ENCODE results near the gene LCTL.

The LCTL gene, protein sequence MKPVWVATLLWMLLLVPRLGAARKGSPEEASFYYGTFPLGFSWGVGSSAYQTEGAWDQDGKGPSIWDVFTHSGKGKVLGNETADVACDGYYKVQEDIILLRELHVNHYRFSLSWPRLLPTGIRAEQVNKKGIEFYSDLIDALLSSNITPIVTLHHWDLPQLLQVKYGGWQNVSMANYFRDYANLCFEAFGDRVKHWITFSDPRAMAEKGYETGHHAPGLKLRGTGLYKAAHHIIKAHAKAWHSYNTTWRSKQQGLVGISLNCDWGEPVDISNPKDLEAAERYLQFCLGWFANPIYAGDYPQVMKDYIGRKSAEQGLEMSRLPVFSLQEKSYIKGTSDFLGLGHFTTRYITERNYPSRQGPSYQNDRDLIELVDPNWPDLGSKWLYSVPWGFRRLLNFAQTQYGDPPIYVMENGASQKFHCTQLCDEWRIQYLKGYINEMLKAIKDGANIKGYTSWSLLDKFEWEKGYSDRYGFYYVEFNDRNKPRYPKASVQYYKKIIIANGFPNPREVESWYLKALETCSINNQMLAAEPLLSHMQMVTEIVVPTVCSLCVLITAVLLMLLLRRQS

DNA sequence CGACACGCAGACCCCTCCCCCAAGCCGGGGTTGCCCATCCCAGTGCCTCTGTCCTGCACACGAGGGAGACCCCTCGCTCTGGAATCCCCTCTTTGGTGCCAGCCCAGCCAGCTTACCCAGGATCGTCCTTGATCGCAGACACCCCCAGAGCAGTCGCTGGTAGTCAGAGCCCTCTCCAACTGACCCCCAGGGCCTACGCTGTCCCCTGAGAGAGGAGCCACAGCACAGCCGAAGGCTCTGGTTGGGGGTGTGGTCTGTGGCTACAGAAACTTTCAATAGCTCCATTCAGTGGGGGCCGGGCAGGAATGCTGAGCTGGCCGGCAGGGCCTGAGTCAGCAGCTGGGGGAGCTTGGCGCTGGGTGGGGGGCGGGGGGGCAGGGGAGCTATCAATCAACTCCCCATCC lies at the start of gene LCTL:
Gene LCTL (minus strand): TSS at position 258 of the 404 bp plus-strand sequence. CDS start 633 bp downstream, outside the sequence.
- DNase-seq (ENCODE audit: low spot score): peak; percentile 49

DNA sequence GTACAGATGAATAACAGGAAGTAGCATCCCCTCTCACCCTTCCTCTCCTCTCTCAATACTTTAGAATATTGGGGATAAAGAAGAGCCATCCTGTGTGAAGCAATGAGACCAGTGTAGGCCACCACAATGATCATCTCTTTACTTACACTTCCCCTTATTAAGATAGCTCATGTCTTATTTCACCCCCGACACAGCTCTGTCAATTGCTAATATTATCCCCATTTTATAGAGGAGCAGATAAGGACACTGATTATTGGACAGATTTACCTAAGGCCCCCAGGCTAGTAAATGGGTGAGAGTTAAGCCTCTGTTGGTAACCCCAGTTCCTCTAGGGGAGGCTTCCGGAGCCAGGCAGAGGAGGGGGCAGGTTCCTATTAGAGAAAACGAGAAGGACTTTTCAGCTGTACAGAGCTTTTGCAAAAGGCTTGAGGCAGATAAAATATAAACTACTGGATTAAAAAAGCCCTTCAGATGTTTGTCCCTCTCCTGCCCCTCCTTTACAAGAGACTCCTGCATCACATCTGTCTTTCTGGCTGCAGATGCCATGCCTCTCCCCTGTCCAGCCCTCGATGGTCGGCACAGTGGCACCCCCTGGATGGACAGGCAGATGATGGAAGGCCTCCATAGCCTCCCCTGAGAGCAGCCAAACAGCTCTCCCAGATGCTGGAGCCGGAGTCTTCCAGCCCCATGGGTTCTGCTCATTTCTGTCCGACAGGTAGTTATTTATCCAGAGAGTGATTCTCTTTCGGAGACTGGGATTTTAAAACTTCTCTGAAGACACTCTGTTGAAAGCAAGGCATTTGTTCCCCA lies 49.4 kb upstream of the LCTL start:
- no peak for DNase-seq (ENCODE audit: low spot score)

DNA sequence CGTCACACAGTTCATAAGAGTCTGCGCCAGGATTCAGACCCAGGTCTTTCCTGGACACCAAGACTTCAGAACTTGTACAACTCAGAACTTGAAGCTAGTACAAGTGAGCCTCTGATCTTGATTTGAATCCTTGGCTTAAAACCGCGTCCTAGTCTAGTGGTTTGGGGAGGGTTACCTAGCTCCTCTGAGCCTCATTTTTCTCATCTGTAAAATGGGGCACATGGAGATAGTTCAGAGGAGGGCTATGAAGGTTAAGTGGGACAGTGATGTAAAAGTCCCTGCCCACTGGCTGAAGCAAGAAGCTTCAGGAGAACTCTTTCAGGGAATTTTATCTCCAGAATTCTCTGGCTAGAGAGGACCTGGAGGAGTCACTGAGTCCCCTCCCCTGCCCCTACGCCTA lies 48.7 kb upstream of the LCTL start:
- no peak for DNase-seq (ENCODE audit: low spot score)

DNA sequence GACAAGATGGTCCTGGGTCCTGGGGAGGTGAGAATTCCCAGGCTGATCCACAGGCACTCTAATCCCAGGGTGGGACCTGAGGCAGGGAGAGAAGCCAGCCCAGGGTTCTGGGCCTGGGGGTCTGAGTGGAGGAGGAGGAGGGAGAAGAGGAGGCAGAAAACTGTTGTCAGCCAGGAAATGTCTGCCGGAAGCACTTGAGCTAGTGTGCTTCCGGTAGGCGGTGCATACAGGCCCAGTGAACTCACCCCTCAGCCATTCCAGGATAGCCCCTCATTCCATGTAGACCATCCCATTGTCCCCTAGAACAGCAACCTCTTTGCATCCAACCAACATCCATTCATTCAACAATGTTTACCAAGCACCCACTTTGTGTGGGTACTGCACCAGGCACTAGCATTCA lies 47.9 kb upstream of the LCTL start:
- DNase-seq (ENCODE audit: low spot score): no peak

DNA sequence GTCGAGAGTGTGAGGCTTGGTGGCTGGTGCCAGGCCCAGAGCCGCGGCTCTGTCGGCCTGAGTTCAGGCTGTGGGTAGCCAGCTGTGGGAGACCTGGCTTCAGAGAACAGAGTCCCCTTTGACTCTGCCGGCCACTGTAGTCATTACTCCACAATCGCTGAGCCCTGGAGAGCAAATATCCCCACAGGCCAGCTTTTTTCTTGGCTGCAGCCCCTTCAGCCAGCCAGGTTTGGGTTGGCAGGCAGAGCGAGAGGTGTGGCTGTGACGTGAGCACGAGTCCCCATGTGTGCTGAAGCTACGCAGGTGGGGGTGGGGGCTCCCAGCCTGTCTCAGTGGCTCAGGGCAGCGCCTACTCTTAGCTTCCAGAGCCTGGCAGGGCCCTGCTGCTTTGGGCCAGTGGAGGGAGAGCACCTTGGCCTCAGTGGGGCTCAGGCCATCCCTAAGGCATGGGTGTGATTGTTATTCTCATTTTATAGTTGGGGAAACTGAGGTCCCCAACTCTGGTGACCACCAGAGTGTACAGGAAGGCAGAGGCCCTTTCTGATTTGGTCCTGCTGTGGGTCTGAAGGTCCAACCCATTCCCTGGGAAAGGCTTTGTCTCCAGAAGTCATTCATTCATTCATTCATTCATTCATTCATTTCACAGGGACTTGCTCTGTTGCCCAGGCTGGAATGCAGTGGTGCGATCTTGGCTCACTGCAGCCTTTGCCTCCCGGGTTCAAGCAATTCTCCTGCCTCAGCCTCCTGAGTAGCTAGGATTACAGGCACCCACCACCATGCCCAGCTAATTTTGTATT lies 45.7 kb upstream of the LCTL start:
- no peak for DNase-seq (ENCODE audit: low spot score)

DNA sequence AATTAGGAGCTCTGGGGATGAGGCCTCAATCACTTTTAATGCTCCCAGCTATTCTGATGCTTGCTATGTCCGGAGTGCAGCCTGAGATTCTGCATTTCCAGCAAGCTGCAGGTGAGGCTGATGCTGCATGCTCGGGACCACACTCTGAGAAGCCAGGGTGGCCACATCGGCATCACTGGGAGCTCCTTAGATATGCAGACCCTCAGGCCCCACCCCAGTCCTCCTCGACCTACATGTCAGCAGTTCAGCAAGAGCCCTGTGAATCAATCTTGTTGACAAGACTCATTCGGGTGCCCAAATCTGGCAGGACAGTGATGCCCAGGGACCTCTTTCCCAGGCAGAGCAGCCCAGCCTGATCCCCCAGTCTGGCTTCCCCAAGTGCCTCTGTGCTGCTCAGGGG lies 44.1 kb upstream of the LCTL start:
- DNase-seq (ENCODE audit: low spot score): no peak

DNA sequence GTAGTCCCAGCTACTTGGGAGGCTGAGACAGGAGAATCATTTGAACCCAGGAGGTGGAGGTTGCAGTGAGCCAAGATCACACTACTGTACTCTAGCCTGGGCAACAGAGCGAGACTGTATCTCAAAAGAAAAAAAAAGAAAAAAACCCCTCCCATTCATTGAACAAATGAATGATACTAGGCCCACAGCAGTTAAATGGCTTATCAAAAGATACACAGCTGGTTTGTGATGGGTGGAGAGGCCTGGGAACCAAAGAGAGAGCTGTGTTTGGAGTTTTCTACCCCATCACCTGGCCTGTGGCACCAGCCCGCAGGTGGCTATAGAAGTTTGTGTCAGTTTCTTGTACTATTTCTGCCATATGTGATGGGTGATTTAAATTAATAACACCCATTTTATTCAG lies 43.1 kb upstream of the LCTL start:
- DNase-seq (ENCODE audit: low spot score): no peak

DNA sequence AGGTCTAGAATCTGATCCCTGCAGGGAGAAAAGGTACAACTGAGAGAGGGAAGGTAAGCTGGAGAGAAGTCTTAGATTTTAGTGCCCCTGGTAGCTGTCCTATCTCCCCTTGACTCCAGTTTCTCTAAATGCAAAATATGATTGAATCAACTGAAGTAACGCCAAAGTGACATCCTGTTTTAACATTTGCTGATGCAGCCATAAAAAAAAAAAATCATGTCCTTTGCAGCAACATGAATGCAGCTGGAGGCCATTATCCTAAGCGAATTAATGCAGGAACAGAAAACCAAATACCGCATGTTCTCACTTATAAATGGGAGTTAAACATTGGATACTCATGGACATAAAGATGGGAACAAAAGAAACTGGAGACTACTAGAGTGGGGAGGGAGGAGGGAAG lies 42.4 kb upstream of the LCTL start:
- no peak for DNase-seq (ENCODE audit: low spot score)

DNA sequence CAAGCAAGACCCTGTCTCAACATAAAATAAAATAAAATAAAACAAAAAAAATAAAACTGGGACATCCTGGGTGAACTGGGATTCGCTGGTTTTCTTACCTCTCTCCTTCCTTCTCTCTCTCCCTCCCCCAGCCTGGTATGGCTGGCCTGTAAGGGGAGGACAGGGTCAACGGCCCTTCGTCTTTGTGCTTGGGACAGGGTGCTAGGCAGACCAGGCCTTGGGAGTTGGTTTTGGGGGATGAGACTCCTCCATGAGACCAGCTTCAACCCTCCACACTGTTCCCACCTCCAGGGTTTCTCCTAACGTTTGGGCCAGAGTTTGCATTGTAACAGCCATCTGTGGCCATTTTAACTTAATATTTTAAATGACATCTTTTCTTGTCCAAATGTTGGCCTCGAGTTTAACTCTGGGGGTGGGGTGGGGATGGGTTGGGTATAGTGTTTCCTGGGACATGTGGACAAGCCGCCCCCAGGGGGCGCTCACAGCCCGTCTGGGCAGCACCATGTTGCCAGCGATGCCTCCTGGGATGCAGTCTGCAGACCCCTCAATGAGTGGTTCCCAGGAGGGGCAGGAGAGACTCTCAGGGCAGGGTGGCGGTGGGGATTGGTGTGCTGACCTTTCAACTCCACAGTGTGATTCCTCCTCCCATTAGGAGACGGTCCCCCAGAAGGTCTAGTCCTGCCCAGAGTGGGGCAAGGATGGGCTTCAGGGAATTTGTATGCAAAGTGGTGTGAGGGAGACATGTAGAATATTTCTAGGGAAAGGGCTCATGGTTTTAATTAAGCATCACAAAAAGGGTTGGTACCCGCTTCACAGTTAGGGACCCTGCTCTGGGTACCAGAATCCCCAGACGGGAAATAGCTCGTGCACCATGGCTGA lies 37.7 kb upstream of the LCTL start:
- peak; percentile 82 for DNase-seq (ENCODE audit: low spot score)

DNA sequence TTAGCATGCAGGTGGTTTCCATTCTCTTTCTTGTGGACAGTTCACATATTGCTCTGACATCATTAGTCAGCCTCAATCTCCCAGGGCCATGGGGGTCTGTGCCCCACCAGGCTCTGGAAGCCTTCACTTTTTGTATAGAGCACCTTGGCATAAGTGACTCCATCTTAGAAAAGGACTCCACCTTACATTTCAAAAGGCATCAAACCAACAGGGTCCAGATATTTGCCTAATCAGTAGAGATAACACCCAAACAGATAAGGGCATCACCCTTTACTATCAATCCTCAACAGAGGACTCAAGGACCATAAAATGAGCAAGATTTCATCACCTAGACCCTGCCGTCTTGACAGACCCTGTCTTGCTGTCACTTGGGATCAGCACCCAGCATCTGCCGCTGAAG lies 35.7 kb upstream of the LCTL start:
- no peak for DNase-seq (ENCODE audit: low spot score)

DNA sequence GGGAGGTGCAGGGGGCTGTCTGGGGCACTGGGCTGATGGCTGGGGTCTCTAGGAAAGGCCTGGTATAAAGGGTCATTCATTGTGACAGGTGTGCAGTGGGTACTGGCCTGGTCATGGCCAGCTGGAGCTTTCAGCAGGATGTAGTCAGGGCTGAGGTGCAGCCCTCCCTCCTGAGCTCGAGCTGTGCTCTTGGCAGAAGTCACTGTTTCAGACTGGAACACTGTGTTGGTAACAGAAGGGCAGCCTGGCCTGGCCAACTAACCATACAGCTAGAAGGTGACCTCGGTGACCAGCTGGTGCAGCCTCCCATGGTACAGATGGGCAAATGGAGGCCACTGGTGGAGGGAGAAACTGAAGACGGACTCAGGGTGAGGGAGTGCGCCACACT lies 34.4 kb upstream of the LCTL start:
- no peak for DNase-seq (ENCODE audit: low spot score)

DNA sequence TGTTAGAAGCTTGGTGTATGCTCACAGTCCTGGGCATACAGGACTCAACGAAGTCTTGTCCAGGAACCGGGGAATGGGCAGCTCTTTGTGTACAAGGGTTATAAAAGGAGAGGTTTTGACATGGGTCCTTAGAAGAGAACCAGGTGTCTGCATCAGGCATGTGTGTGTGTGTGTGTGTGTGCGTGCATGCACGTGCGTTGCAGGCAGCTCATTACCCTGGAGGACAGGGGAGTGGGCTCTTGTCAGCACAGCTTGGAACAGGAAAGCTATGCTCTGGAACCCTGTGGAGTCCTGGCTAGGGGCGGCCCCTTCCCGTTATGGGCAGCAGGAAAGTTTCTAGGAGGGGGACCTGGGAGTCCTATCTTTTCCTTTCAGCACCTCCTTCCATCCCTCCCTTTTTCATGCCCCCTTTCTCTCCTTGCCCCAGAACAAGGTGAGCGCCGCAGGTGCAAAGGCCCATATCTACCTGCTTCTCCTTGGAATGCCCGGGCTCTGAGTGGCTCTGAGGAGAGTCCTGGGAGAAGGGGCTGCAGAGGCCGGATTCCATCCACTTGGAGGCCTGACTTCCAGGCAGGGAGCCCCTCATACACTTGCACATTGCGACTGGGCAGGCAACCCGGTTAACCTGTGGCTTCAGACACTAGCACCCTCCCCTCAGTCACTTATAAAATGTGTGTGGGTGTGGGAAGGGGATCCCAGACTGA lies 33.9 kb upstream of the LCTL start:
- DNase-seq (ENCODE audit: low spot score): no peak

DNA sequence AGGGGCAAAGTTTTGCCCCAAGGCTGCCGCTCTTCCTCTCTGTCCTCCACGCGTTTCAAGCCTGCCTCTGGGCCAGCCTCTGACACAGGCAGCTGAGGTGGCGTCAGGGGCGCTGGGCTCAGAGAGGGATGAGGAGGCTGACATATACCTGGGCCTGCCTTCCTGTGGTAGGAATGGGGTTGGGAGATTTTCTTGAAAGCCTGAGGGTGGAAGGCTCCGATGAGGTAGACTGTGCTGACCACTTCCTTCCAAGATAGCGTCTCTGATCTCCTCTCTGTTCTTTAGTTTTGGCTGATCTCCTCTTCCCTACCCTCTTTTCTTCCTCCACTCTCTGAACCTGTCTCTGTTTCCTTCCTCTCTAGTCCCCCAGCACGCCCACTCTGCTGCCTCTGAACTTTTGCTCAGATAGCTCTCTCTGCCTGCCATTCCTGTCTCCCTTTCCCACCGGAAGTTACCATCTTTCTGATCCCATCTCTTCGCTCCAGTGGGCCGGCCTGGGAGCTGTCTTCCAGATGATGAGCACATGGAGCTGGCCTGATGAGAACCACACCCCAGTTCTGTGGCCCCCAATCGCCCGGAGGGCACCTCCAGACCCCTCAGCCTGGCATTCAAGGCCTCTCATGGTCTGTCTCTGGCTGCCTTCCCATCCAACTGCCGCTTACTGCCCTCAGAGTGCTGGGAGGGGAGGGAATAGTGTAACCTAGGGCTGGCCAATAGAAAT lies 32.5 kb upstream of the LCTL start:
- DNase-seq (ENCODE audit: low spot score): no peak

DNA sequence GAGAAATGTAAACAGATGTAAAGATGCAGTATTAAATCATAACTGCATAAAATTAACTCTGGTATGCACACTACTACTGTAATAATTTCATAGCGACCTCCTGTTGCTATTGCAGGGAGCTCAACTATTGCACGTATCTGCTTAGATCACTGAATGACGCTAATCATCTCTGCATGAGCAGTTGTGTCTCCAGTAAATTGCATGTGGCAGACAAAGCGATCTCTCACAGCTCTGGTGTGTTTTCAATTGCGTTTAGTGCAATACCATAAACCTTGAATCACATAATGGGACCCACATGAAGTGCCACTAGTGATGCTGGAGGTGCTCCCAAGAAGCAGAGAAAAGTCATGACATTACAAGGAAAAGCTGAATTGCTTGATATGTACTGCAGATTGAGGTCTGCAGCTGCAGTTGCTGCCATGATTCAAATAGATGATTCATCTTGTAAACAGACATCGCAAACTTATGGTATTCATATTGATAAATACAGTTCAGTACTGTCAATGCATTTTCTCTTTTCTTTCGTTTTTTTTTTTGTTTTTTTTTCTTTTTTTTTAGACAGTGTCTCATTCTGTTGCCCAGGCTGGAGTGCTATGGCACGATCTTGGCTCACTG lies 30.2 kb upstream of the LCTL start:
- no peak for DNase-seq (ENCODE audit: low spot score)

DNA sequence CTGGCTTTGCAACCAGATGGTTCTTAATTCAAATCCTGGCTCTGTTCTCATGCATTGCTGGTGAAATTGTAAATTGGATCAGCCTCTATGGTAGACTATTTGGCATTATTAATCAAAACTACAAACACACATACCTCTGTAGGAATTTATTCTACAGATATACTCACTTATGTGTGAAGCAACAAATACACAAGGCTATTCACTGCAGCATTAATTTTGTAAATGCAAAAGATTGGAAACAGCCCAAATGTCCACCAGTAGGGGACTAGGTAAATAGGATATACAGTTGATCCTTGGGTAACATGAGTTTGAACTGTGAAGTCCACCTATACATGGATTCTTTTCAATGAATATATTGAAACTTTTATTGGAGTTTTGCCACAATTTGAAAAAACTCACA lies 29.5 kb upstream of the LCTL start:
- DNase-seq (ENCODE audit: low spot score): no peak

DNA sequence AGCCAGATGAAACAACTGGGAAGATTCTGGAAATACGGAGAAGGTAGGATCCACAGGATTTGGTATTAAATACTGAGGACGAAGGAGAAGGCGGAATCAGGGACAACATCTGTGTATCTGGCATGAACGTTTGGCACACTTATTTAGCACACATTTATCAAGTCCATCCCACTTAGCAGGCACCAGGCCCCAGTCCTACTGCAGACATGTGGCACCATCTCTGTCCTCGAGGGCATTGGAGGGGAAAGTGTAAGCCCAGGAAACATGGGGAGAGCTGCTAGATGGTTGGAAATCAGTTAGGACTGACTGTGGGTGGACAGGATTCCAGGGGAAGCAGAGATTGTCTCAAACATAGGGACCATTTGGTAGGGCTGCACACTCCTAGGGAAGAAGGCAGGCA lies 29.0 kb upstream of the LCTL start:
- no peak for DNase-seq (ENCODE audit: low spot score)

DNA sequence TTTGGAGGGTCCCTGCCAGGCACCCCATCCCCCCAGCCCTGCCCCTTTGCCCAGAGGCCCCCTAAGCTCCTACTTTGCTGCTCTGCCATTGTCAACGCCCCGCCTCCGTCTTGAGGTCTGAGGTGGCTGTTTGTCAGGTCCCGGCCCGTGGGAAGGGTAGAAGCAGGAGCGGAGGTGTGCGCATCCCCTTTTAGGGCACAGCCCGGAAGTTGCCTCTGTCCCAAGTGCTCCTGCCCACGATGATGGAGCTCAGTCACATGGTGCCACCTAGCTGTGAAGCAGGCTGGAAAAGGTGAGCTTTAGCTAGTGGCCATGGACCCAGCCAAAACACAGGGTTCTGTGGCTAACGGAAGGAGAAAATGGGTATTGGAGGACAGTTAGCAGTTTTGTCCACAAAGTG lies 28.5 kb upstream of the LCTL start:
- no peak for DNase-seq (ENCODE audit: low spot score)

DNA sequence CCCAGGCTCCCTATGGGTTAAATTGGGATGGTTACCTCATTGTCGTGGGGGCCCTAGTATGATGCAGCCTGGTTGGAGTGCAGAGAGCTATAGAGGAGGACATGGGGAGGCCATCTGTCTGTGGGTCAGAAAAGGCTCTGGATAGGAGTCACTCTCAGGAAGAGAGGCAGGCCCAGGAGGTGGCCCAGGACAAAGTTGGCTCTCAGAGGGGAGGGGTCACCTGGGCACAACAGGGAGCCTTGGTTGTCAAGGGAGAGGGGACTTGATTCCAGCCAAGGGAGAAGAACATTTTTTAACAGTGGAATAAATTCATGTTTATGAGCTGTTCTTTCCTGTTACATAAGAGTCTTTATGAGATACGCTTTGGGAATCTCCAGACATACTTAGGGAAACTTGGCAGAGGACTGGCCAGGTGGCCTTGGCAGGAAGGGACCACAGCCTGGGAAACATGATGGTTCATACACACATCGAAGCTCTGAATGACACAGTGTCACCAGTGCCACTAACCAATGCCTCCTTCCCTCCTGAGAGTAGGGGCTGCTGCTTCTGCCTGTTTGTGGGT lies 27.5 kb upstream of the LCTL start:
- no peak for DNase-seq (ENCODE audit: low spot score)

Measured in AG08396 (cell line).